Activated naive CD4-positive, alpha-beta T cell treated with Interleukin-2 at 50 U/mL for 16 hours (primary cell): ENCODE data around the gene WDR59.

ENCODE experiments used
- DNase-seq: peaks from one replicate; pipeline ENCODE4 v3.0.0-alpha.2; 2020

The WDR59 gene

GRCh38 chr16:74902161-74902560 is 82.8 kb downstream of the WDR59 start:
- DNase-seq: no peak

- no peak for DNase-seq
Measured at GRCh38 chr16:74901606-74902005, 83.3 kb downstream of the WDR59 start.

GRCh38 chr16:74899816-74900215 is 85.1 kb downstream of the WDR59 start:
- DNase-seq: no peak

GRCh38 chr16:74898659-74899058 is 86.3 kb downstream of the WDR59 start:
- no peak for DNase-seq

GRCh38 chr16:74896389-74897370 is 88.2 kb downstream of the WDR59 start:
- DNase-seq: no peak

- no peak for DNase-seq
Measured at GRCh38 chr16:74893541-74893940, 91.4 kb downstream of the WDR59 start.

GRCh38 chr16:74892574-74893461 is 92.1 kb downstream of the WDR59 start:
- no peak for DNase-seq

GRCh38 chr16:74888888-74889287 is 96.0 kb downstream of the WDR59 start:
- DNase-seq: no peak

- DNase-seq: peak; percentile 6
Measured at GRCh38 chr16:74888232-74888862, 96.6 kb downstream of the WDR59 start.

- DNase-seq: no peak
Measured at GRCh38 chr16:74887084-74887483, 97.8 kb downstream of the WDR59 start.

- no peak for DNase-seq
Measured at GRCh38 chr16:74877706-74878105, 107.2 kb downstream of the WDR59 start.

- no peak for DNase-seq
Measured at GRCh38 chr16:74874912-74875546, 109.9 kb downstream of the WDR59 start.

- DNase-seq: no peak
Measured at GRCh38 chr16:74874123-74874522, 110.8 kb downstream of the WDR59 start.

GRCh38 chr16:74872302-74872701 is 112.6 kb downstream of the WDR59 start:
- DNase-seq: no peak

GRCh38 chr16:74871608-74872007 is 113.3 kb downstream of the WDR59 start:
- DNase-seq: no peak

GRCh38 chr16:74868501-74868900 is 116.4 kb downstream of the WDR59 start:
- DNase-seq: no peak

- no peak for DNase-seq
Measured at GRCh38 chr16:74868035-74868434, 116.9 kb downstream of the WDR59 start.

GRCh38 chr16:74867281-74867849 is 117.6 kb downstream of the WDR59 start:
- DNase-seq: no peak

GRCh38 chr16:74865922-74866598 is 118.9 kb downstream of the WDR59 start:
- no peak for DNase-seq

GRCh38 chr16:74862743-74863244 is 122.1 kb downstream of the WDR59 start:
- peak; percentile 8 for DNase-seq

GRCh38 chr16:74852500-74852875 is 132.4 kb downstream of the WDR59 start:
- no peak for DNase-seq
